PC-3 (cell line): Measurements from ENCODE around the gene ADK. TPM values are rescaled to one million over a fixed set of nuclear protein-coding genes. Genes with fewer than 3 reads are reported as not detected.

Source experiments
- ATAC-seq: fragments of 200-7000 bp; cut with Tn5 transposase; 2 replicates; pipeline ENCODE4 v1.9.1; 2020; ENCODE audit warnings: mild to moderate bottlenecking, moderate library complexity
- BruUV-seq: library from RNA; stranded (reverse); fragments of 400-500 nt; replicated peaks from 2 replicates; lab custom pipeline; 2021; lab: Mats Ljungman, UMichigan
- CTCF ChIA-PET: fragments of 300-600 bp; sonication (Branson Sonifier 250); formaldehyde crosslinking; loops from one replicate; lab custom pipeline; 2022; ENCODE audit warnings: antibody characterized with exemption; lab: Charles Lee
- POLR2A ChIA-PET: fragments of 300-600 bp; sonication (Branson Sonifier 250); formaldehyde crosslinking; loops from one replicate; lab custom pipeline; 2022; ENCODE audit warnings: antibody characterized with exemption; ENCODE audit not compliant: unreplicated experiment; lab: Charles Lee
- DNase-seq: peaks from one replicate; pipeline ENCODE4 v3.0.0-alpha.2; 2015
- H2AFZ ChIP-seq: fragments of 300-600 bp; sonication (generic); 2 replicates; pipeline ENCODE4 v1.6.0; 2016; ENCODE audit warnings: antibody characterized with exemption, low read length
- H3F3A ChIP-seq: fragments of 300-600 bp; sonication (generic); one replicate; pipeline ENCODE4 v1.6.0; 2017; ENCODE audit warnings: antibody characterized with exemption, low read length, control low read depth, mild to moderate bottlenecking; ENCODE audit not compliant: unreplicated experiment
- H3K27ac ChIP-seq: fragments of 300-600 bp; sonication (generic); 2 replicates; pipeline ENCODE4 v1.5.1; 2016; ENCODE audit warnings: mild to moderate bottlenecking, low read length
- H3K27me3 ChIP-seq: fragments of 300-600 bp; sonication (generic); 2 replicates; pipeline ENCODE4 v1.6.1; 2016; ENCODE audit warnings: low read length, mixed read lengths
- H3K36me3 ChIP-seq: fragments of 300-600 bp; sonication (generic); 2 replicates; pipeline ENCODE4 v1.6.1; 2016; ENCODE audit warnings: low read depth, mixed run types, low read length, mixed read lengths
- H3K4me1 ChIP-seq: fragments of 300-600 bp; sonication (generic); 2 replicates; pipeline ENCODE4 v1.5.1; 2016; ENCODE audit warnings: low read length; ENCODE audit not compliant: insufficient read depth
- H3K4me2 ChIP-seq: fragments of 300-600 bp; sonication (generic); 2 replicates; pipeline ENCODE4 v1.6.0; 2016; ENCODE audit warnings: low read length
- H3K4me3 ChIP-seq: fragments of 300-600 bp; sonication (generic); 2 replicates; pipeline ENCODE4 v1.5.1; 2016; ENCODE audit warnings: mild to moderate bottlenecking, low read length, mixed read lengths
- H3K79me2 ChIP-seq: fragments of 300-600 bp; sonication (generic); 2 replicates; pipeline ENCODE4 v1.6.1; 2017; ENCODE audit warnings: low read length, mixed read lengths
- H3K9ac ChIP-seq: fragments of 300-600 bp; sonication (generic); 2 replicates; pipeline ENCODE4 v1.6.0; 2016; ENCODE audit warnings: mild to moderate bottlenecking, low read length
- H3K9me2 ChIP-seq: fragments of 300-600 bp; sonication (generic); replicated peaks from 2 replicates; pipeline ENCODE4 v1.6.1; 2016; ENCODE audit warnings: mixed run types, low read length, mixed read lengths
- H3K9me3 ChIP-seq: fragments of 300-600 bp; sonication (generic); 2 replicates; pipeline ENCODE4 v1.6.1; 2016; ENCODE audit warnings: low read length, mixed read lengths
- H4K20me1 ChIP-seq: fragments of 300-600 bp; sonication (generic); 2 replicates; pipeline ENCODE4 v1.6.1; 2016; ENCODE audit warnings: low read length, mixed read lengths
- EZH2 ChIP-seq: fragments of 300-600 bp; sonication (generic); IDR thresholded peaks from one replicate; pipeline ENCODE4 v1.6.1; 2017; ENCODE audit warnings: antibody characterized with exemption, mild to moderate bottlenecking, low read length; ENCODE audit not compliant: unreplicated experiment
- EZH2phosphoT487 ChIP-seq: fragments of 300-600 bp; sonication (generic); IDR thresholded peaks from 2 replicates; pipeline ENCODE4 v1.6.1; 2018; ENCODE audit warnings: mild to moderate bottlenecking, antibody characterized with exemption, low read length, borderline replicate concordance
- intact Hi-C: fragments of 100-400 bp; cut with micrococcal nuclease; formaldehyde crosslinking; loops from 2 replicates; pipeline ENCODE4 v1.9.0; 2023
- total RNA-seq: library from RNA; depleted of rRNA; stranded (reverse); fragments of >200 nt; gene quantifications from 2 replicates; pipeline ENCODE4 v1.2.3, GENCODE V29; 2014
- TF ChIP-seq, protein P1 (sequence below): fragments of 300-600 bp; sonication (generic); conservative IDR thresholded peaks from 2 replicates; pipeline ENCODE4 v1.5.1; 2017; ENCODE audit warnings: antibody characterized with exemption, low read depth, mild to moderate bottlenecking, low read length

The ADK gene
- total RNA-seq, 1 experiment from 2014 or later, result 256 TPM

DNA sequence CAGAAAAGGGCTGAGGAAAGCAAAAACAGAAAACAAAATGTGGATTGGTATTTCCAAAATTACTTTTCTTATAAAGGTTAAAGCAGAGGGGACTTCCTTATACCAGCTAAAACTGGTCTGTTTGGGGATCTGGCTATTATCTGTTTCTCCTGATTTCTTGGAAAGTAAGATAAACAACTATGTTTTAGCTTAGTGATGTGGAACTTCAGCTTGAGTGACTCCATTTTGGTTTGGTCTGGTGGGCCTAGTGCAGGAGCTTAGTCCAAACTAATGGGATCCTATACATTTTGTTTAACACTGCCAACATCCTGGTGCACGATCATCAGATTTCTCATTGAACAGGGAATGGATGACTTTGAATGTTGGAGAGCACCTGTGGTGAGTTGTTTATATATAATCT is 283.5 kb downstream of the ADK start:
- TF ChIP-seq EZH2phosphoT487 (no peak), EZH2 (no peak)
- TF ChIP-seq, protein P1, sequence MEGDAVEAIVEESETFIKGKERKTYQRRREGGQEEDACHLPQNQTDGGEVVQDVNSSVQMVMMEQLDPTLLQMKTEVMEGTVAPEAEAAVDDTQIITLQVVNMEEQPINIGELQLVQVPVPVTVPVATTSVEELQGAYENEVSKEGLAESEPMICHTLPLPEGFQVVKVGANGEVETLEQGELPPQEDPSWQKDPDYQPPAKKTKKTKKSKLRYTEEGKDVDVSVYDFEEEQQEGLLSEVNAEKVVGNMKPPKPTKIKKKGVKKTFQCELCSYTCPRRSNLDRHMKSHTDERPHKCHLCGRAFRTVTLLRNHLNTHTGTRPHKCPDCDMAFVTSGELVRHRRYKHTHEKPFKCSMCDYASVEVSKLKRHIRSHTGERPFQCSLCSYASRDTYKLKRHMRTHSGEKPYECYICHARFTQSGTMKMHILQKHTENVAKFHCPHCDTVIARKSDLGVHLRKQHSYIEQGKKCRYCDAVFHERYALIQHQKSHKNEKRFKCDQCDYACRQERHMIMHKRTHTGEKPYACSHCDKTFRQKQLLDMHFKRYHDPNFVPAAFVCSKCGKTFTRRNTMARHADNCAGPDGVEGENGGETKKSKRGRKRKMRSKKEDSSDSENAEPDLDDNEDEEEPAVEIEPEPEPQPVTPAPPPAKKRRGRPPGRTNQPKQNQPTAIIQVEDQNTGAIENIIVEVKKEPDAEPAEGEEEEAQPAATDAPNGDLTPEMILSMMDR, result no peak
- DNase-seq, result no peak
- CTCF ChIA-PET, result no interaction called here

DNA sequence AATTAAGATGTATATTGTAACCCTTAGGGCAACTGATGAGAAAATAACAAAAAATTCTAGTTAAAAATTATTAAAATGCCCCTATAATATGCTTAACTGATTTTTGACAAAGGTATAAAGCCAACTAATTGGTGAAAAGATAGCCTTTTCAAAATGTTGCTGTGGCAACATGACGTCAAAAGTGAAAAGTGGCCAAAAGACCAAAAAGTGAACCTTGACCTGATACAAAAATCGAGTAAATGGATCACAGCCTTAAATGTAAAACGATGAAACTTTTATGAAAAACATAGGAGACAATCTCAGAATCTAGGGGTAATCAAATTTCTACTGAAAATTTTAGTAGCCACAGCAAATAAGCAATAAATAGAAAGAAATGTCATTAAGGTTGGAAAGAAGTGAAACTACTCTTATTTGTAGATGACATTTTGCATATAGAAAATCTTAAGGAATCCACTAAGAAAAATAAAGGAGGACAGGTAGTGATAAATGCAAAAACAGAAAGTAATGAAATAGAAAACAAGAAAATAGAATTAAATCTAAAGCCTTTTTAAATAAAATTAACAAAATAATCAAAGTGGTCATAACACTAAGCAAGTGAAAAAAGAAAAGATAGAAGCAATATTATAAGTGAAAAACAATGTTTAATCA is 285.6 kb downstream of the ADK start:
- Histone ChIP-seq H3K4me3 (no peak overlapping the region), H3K27ac (no peak overlapping the region), H3K4me2 (no peak overlapping the region), H2AFZ (no peak overlapping the region), H3K4me1 (peaks cover 31% of the 10 kb centered on the region), H3K36me3 (peaks cover 21% of the 10 kb centered on the region; the same call in 1 of the 2 replicates), H4K20me1 (no peaks in the 10 kb centered on the region), H3K9me2 (no peaks in the 10 kb centered on the region), H3K9ac (no peak overlapping the region), H3K79me2 (no peaks in the 10 kb centered on the region), H3K9me3 (no peaks in the 10 kb centered on the region), H3K27me3 (no peaks in the 10 kb centered on the region), H3F3A (peaks cover 8% of the 10 kb centered on the region)
- ATAC-seq (no peak), DNase-seq (no peak)
- CTCF ChIA-PET, result no interaction called here
- intact Hi-C loops, result no loop called here
- POLR2A ChIA-PET, result no interaction called here
- BruUV-seq, result no TSS peak
- TF ChIP-seq, protein P1, result no peak
- TF ChIP-seq EZH2 (no peak), EZH2phosphoT487 (no peak)

More for the DNA sequence above, 283.5 kb downstream of the ADK start:
- intact Hi-C loops, result loop anchor here (5.0 kb wide), 1 partner anchor 588 kb away; no protein-coding TSS in a partner anchor
- Histone ChIP-seq H3K36me3 (peaks cover 13% of the 10 kb centered on the region; the same call in 1 of the 2 replicates), H3F3A (peaks cover 8% of the 10 kb centered on the region), H2AFZ (no peak overlapping the region), H4K20me1 (no peaks in the 10 kb centered on the region), H3K9ac (no peak overlapping the region), H3K27me3 (no peaks in the 10 kb centered on the region), H3K9me3 (no peaks in the 10 kb centered on the region), H3K4me3 (no peak overlapping the region), H3K9me2 (no peaks in the 10 kb centered on the region), H3K4me1 (peaks cover 31% of the 10 kb centered on the region), H3K4me2 (no peak overlapping the region), H3K79me2 (no peaks in the 10 kb centered on the region), H3K27ac (no peak overlapping the region)
- POLR2A ChIA-PET, result no interaction called here
- ATAC-seq, result no peak
- BruUV-seq, result no TSS peak

DNA sequence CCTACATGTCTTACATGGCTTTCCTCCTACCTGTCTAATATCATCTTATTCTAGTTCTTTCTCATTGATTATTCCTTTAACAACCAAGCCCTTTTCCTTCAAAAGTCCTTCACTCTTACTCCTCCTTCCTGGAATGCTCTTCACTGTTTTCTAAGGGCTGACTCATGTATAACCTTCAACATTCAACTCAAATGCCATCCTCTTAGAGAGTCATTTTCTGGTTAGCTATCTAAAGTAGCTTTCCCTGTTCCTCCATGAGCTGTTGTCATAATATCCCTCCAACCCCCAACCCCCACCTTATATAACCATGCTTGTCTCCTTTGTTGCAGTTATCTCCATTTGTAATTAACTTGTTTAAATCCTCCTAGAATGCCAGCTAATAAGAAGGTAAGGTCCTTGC is 286.8 kb downstream of the ADK start:
- no peaks in the 10 kb centered on the region for H4K20me1 ChIP-seq
- ATAC-seq (peak; percentile 68), DNase-seq (peak; percentile 77)
- no peak overlapping the region for H3K9ac ChIP-seq
- H3K4me3 ChIP-seq, result no peak overlapping the region
- no peak overlapping the region for H3K4me2 ChIP-seq
- H3K27me3 ChIP-seq, result no peaks in the 10 kb centered on the region
- H3K27ac ChIP-seq, result no peak overlapping the region
- H3K9me2 ChIP-seq, result no peaks in the 10 kb centered on the region
- no peaks in the 10 kb centered on the region for H3K79me2 ChIP-seq
- ChIA-PET CTCF (interaction anchor here (0.5 to 0.6 kb wide), 2 partner anchors 356 to 431 kb away, joined by 3 to 7 read pairs; no protein-coding TSS in a partner anchor), POLR2A (no interaction called here)
- peaks cover 22% of the 10 kb centered on the region; the same call in 1 of the 2 replicates for H3K36me3 ChIP-seq
- no peak overlapping the region for H2AFZ ChIP-seq
- peaks cover 22% of the 10 kb centered on the region for H3K4me1 ChIP-seq
- H3K9me3 ChIP-seq, result no peaks in the 10 kb centered on the region
- intact Hi-C loops, result no loop called here
- TF ChIP-seq, protein P1, result no peak
- TF ChIP-seq EZH2 (no peak), EZH2phosphoT487 (no peak)
- H3F3A ChIP-seq, result peaks cover under 1% of the 10 kb centered on the region
- BruUV-seq, result no TSS peak
